K562 (cell line): ENCODE measurements around the gene PDE1A. TPM values are rescaled to one million over a fixed set of nuclear protein-coding genes. Genes with fewer than 3 reads are reported as not detected.

ENCODE experiments used
- ATAC-seq: fragments of 200-7000 bp; cut with Tn5 transposase; 3 replicates; pipeline ENCODE4 v1.9.1; 2020; ENCODE audit warnings: moderate library complexity
- BruUV-seq: library from RNA; stranded (reverse); fragments of 400-500 nt; replicated peaks from 2 replicates; lab custom pipeline; 2021; lab: Mats Ljungman, UMichigan
- CTCF ChIA-PET: fragments of 300-600 bp; formaldehyde crosslinking; extraction: SDS; loops from one replicate; lab custom pipeline; 2021; ENCODE audit warnings: low intra/inter-chr PET ratio; lab: Yijun Ruan, JAX
- POLR2A ChIA-PET: fragments of 300-600, 350-650 bp; sonication (Branson Sonifier 250); formaldehyde crosslinking; extraction: SDS; loops from one replicate; lab custom pipeline; 2021; ENCODE audit warnings: antibody characterized with exemption, inconsistent platforms; lab: Yijun Ruan, JAX
- DNase-seq, 4 experiments: peaks; one replicate each; pipeline versions ENCODE4 v3.0.0 to v3.0.0-alpha.2; 2011 to 2018; ENCODE audit warnings: low spot score in 3 of 4, mixed read lengths in 3 of 4; ENCODE audit errors: extremely low read depth in 1 of 4
- FAIRE-seq: peaks from 2 replicates; lab custom pipeline; 2011; peaks lifted over from hg19 to GRCh38; lab: Jason Lieb, UNC
- H2AFZ ChIP-seq: 2 replicates; pipeline ENCODE4 v1.6.0; 2011; ENCODE audit warnings: low read depth, low read length, control low read depth, inconsistent platforms
- H3K27ac ChIP-seq: fragments of 200-600 bp; 3 replicates; pipeline ENCODE4 v1.8.0; 2011; ENCODE audit warnings: low read depth, mild to moderate bottlenecking, control low read depth, inconsistent platforms, low read length, moderate library complexity, mixed read lengths; ENCODE audit errors: extremely low read depth
- H3K27me3 ChIP-seq, 2 experiments: fragments of 300-600 bp in 1 of 2; 2 replicates in 1 of 2; 3 replicates in 1 of 2; pipeline versions ENCODE4 v1.6.0 to v1.8.0; 2011; ENCODE audit warnings: inconsistent platforms in 2 of 2, low read length in 2 of 2, mild to moderate bottlenecking in 1 of 2, mixed read lengths in 1 of 2, moderate library complexity in 1 of 2; ENCODE audit not compliant: control insufficient read depth in 2 of 2, insufficient read depth in 2 of 2
- H3K36me3 ChIP-seq: fragments of 300-600 bp; 3 replicates; pipeline ENCODE4 v1.8.0; 2011; ENCODE audit warnings: mild to moderate bottlenecking, low read length, inconsistent platforms; ENCODE audit not compliant: control insufficient read depth, insufficient read depth
- H3K4me1 ChIP-seq, 2 experiments: fragments of 200-600 bp in 1 of 2; replicated peaks in 1 of 2; 2 replicates in 1 of 2; 3 replicates in 1 of 2; pipeline versions ENCODE4 v1.5.1 to v1.8.0; 2011; ENCODE audit warnings: inconsistent platforms in 2 of 2, low read length in 2 of 2, mild to moderate bottlenecking in 1 of 2, mixed read lengths in 1 of 2, moderate library complexity in 1 of 2; ENCODE audit not compliant: control insufficient read depth in 2 of 2, insufficient read depth in 2 of 2
- H3K4me2 ChIP-seq: 2 replicates; pipeline ENCODE4 v1.6.1; 2011; ENCODE audit warnings: low read length, control low read depth, inconsistent platforms, mixed read lengths; ENCODE audit not compliant: insufficient read depth
- H3K4me3 ChIP-seq: fragments of 200-600 bp; sonication (generic), shearing (Covaris generic); 2 replicates; pipeline ENCODE4 v1.5.1; 2016; ENCODE audit warnings: control low read depth, inconsistent platforms
- H3K79me2 ChIP-seq: fragments of 200-600 bp; 3 replicates; pipeline ENCODE4 v1.8.0; 2011; ENCODE audit warnings: low read length, inconsistent platforms; ENCODE audit not compliant: control insufficient read depth, insufficient read depth
- H3K9ac ChIP-seq, 2 experiments: 2 replicates each; pipeline versions ENCODE4 v1.6.0 to v1.6.1; 2011; ENCODE audit warnings: low read depth in 2 of 2, low read length in 2 of 2, control low read depth in 1 of 2, inconsistent platforms in 1 of 2, mild to moderate bottlenecking in 1 of 2, mixed read lengths in 1 of 2; ENCODE audit not compliant: insufficient read depth in 1 of 2
- H3K9me1 ChIP-seq: one replicate; pipeline ENCODE4 v1.6.0; 2011; ENCODE audit warnings: inconsistent platforms, mild to moderate bottlenecking, low read length, moderate library complexity; ENCODE audit not compliant: control insufficient read depth, insufficient read depth
- H3K9me3 ChIP-seq: replicated peaks from 2 replicates; pipeline ENCODE4 v1.5.1; 2011; ENCODE audit warnings: low read depth, low read length, inconsistent platforms; ENCODE audit not compliant: control insufficient read depth, insufficient read depth
- H4K20me1 ChIP-seq: replicated peaks from 2 replicates; pipeline ENCODE4 v1.6.1; 2011; ENCODE audit warnings: low read length, inconsistent platforms, mixed read lengths; ENCODE audit not compliant: control insufficient read depth, insufficient read depth
- E2F8 ChIP-seq: fragments of 450-650 bp; IDR thresholded peaks from 2 replicates; pipeline ENCODE4 v1.7.1; 2018; ENCODE audit warnings: mild to moderate bottlenecking, low read depth; ENCODE audit not compliant: partially characterized antibody
- EGR1 ChIP-seq: fragments of 450-650 bp; conservative IDR thresholded peaks from 2 replicates; pipeline ENCODE4 v1.6.1; 2017; ENCODE audit warnings: mild to moderate bottlenecking
- EHMT2 ChIP-seq: fragments of 450-650 bp; IDR thresholded peaks from 2 replicates; pipeline ENCODE4 v1.6.1; 2018; ENCODE audit warnings: antibody characterized with exemption
- HINFP ChIP-seq: fragments of 450-650 bp; conservative IDR thresholded peaks from 2 replicates; pipeline ENCODE4 v1.6.1; 2016; ENCODE audit warnings: missing genetic modification characterization, low read depth, mild to moderate bottlenecking, control low read depth, missing compliant biosample characterization
- HMGN3 ChIP-seq: IDR thresholded peaks from 2 replicates; pipeline ENCODE4 v1.6.1; 2011; ENCODE audit warnings: borderline replicate concordance, low read depth, mild to moderate bottlenecking, mixed read lengths, low read length; ENCODE audit not compliant: insufficient read length; ENCODE audit errors: extremely low read depth
- KDM1A ChIP-seq, 2 experiments: fragments of 450-650 bp; IDR thresholded peaks; 2 replicates each; pipeline ENCODE4 v1.6.1; 2016; ENCODE audit warnings: mild to moderate bottlenecking in 2 of 2
- MAFF ChIP-seq: IDR thresholded peaks from 2 replicates; pipeline ENCODE4 v1.6.1; 2012; ENCODE audit warnings: low read length, improper control_type of control experiment
- TEAD4 ChIP-seq, 2 experiments: sonication (generic) in 1 of 2; formaldehyde crosslinking in 1 of 2; IDR thresholded peaks; 2 replicates each; pipeline versions ENCODE4 v1.6.1 to v1.8.0; 2012 to 2022; ENCODE audit warnings: borderline replicate concordance in 1 of 2, inconsistent platforms in 1 of 2, low read length in 1 of 2, mild to moderate bottlenecking in 1 of 2, missing genetic modification reagents in 1 of 2
- ZBED1 ChIP-seq: IDR thresholded peaks from 2 replicates; pipeline ENCODE4 v1.6.1; 2014
- WGBS: fragments of 100-300 bp; shearing (Covaris generic); methylation state at CpG from one replicate; pipeline ENCODE4 v1.1.6; 2016; ENCODE audit warnings: low coverage, mixed read lengths; ENCODE audit not compliant: insufficient coverage; ENCODE audit errors: missing lambda C conversion rate; 5-methylcytosine and 5-hydroxymethylcytosine counted together
- in situ Hi-C: fragments of 300-500 bp; cut with MboI; formaldehyde crosslinking; loops from 4 replicates; pipeline ENCODE4 v1.15.0; 2018; ENCODE audit warnings: inconsistent platforms, mixed read lengths
- intact Hi-C: fragments of 100-400 bp; cut with micrococcal nuclease; formaldehyde crosslinking; loops from 2 replicates; pipeline ENCODE4 v1.14.2; 2022
- polyA plus RNA-seq, 8 experiments: library from polyadenylated mRNA; depleted of rRNA in 4 of 8; stranded (reverse) in 5 of 8; unstranded in 3 of 8; fragments of >200 nt; fragmentation: Nextera tagmentation in 2 of 8; fragmentation: Illumina TruSeq in 1 of 8; extraction: Ambion mirVana in 2 of 8; extraction: Trizol in 1 of 8; gene quantifications; 2 replicates each; pipeline versions ENCODE4 v1.2.1 to v1.2.3, GENCODE V29; 2011 to 2014; ENCODE audit warnings: inconsistent platforms in 1 of 8, missing spikeins in 1 of 8
- total RNA-seq, 7 experiments: library from RNA; depleted of rRNA in 6 of 7; stranded (reverse); fragments of >200 nt in 6 of 7; fragmentation: Illumina TruSeq in 2 of 7; extraction: Trizol in 2 of 7; gene quantifications; 2 replicates each; pipeline versions ENCODE4 v1.2.1 to v1.2.3, GENCODE V29; 2011 to 2021; ENCODE audit warnings: low replicate concordance in 1 of 7

Gene PDE1A
- total and polyA plus RNA-seq, 9 of the 15 experiments (the other 6 are each of a cell fraction or from before 2014, with no cell fraction given) = 0.14 to 0.91 (median 0.32) TPM

- 3% methylated on average over 2 of the region's 2 CpGs for WGBS
- ChIA-PET CTCF (no interaction called here), POLR2A (interaction anchor here (0.6 kb wide), 1 partner anchor 179 kb away, joined by 3 read pairs; no protein-coding TSS in a partner anchor)
- intact Hi-C loops = loop anchor here (10.0 kb wide), 2 partner anchors 582 to 682 kb away; partner anchors contain the start of gene FRZB
- H3K79me2 ChIP-seq = no peaks in the 10 kb centered on the region
- no peaks in the 10 kb centered on the region for H3K27me3 ChIP-seq
- H3K4me2 ChIP-seq = no peak overlapping the region
- TF ChIP-seq HINFP (tag) = no peak
- TF ChIP-seq E2F8 = no peak
- no peak for TF ChIP-seq TEAD4 (IDR thresholded peaks at IDR 0.05; ENCODE audit: low read length)
- no peak for TF ChIP-seq TEAD4 (CRISPR knock-in tag; IDR thresholded peaks at IDR 0.05; ENCODE audit: borderline replicate concordance)
- no peak for TF ChIP-seq ZBED1
- TF ChIP-seq KDM1A (IDR thresholded peaks at IDR 0.05) = no peak
- no peak for TF ChIP-seq EGR1
- TF ChIP-seq EHMT2 = no peak
- no peak for TF ChIP-seq MAFF
- no peak for TF ChIP-seq HMGN3
- H3K27ac ChIP-seq = no peak overlapping the region
- no peak overlapping the region for H3K4me3 ChIP-seq
- FAIRE-seq = no peak
- no peaks in the 10 kb centered on the region for H3K36me3 ChIP-seq
- H3K9me1 ChIP-seq = no peaks in the 10 kb centered on the region
- no peak for ATAC-seq
- H3K9me3 ChIP-seq = no peaks in the 10 kb centered on the region
- BruUV-seq = no TSS peak
- in situ Hi-C loops = no loop called here
- no peak for DNase-seq
- H3K9ac ChIP-seq = no peak overlapping the region
- H3K4me1 ChIP-seq = no peaks in the 10 kb centered on the region
- H2AFZ ChIP-seq = no peak overlapping the region
- no peaks in the 10 kb centered on the region for H4K20me1 ChIP-seq
These were observed 244.4 kb downstream of the PDE1A start for GRCh38 chr2:182182436-182182835.
